Bronchial smooth muscle cell (primary cell): ENCODE results near the gene MAN2A2. TPM values are rescaled to one million over a fixed set of nuclear protein-coding genes. Genes with fewer than 3 reads are reported as not detected.

ENCODE experiments used
- total RNA-seq: library from RNA; depleted of rRNA; stranded (reverse); fragments of >200 nt; gene quantifications from 2 replicates; pipeline ENCODE4 v1.2.1, GENCODE V29; 2014

The MAN2A2 gene
- 6.8 and 11.2 TPM in 2 replicates for total RNA-seq

DNA sequence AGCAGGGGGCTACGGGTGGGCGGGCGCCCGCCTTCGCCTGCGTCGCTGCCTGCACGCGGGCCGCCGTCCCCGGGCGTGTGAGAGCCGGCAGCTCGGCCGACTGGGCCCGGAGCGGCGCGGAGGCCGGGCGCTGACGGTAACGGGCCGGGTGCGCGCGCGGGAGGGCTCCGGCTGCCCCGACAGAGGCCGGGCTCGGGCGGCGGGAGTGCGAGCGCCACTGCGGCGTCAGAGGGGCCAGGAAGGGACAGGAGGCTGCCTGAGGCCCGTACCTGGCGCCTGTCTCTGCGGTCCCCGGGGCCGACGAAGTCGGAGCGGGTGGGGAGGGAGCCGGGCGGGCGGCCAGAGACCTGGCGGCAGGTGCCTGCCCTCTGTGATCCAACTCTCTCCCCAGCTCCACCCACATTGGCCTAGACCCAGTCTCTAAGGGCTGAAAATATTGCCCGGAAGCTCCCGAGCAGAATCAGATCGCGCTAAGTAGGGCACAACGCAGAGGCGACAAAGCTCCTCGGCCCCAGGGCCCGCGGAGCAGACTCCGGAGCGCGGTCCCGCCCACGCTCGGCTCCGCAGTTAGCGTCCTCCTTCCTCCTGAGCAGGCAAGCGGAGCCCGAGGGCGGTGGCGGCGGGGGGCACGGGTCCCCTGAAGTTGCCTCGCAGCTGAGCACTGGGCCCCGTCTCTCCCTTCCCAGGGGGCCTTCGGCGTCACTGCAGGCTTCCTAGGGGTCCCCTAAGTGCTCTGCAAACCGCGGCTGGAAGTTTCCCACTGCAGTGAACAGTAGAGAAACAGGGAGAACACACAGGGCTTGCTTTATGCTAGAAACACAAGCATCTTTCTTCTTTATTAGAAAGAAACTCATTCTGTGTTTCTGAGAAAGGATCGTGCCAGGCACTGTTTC, at the start of gene MAN2A2:
TSS of gene MAN2A2 (plus strand) at position 463 of the 893 bp plus-strand sequence. CDS start 906 bp downstream, outside the sequence.

DNA sequence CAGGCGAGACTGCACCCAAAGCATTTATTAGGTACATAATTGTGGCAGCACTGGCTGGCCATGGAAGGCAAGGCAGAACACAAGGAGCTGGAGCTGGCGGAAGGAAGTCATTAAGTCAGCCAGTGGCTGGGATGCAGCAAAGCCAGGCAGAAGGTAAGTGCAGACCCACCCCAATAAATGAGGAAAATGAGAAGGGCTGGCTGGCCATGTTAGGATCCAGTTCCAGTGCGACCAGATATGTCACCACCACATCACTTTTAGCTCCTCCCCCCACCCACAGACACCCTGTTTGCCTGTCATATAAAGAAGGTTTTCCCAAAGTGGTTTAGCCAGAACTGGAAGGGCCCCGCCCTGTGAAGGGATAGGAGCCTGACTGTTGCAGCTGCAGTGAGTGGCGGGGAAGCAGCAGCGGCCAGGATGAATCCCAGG, 34.8 kb upstream of the MAN2A2 start, which contains the start of gene FURIN:
TSS of gene FURIN (plus strand) at position 328 of the 429 bp plus-strand sequence. CDS start 7,153 bp downstream, outside the sequence.

DNA sequence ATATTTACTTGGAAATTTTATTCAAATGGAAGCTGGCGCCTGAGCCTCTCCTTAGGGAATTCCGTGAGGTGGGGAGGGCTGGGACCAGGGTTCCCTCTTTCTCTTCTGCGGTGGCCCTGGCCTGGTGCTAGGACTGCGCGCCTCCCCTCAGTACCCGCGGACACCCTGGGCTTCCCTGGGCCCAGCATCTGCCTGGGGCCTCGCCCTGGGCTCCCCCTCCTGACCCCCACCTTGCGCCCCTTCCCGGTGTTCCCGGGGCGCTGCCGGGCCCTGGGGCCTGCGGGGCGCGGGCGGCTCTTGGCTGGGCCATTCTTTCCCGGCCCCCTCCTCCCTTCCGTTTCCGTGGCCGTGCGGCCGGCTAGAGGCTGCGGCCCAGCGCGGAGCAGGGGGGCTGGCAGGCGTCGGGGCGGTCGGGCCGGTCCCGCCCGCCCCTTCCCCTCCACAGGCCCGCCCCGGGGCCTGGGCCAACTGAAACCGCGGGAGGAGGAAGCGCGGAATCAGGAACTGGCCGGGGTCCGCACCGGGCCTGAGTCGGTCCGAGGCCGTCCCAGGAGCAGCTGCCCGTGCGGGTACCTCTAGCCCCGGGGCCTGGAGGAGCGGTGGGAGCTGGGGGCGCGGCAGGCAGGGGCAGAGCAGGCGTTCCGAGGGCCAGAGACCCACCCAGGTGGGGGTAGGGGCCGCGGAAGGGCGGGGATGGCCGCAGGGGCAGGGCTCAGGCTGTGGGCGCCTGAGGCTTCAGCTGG, 19.0 kb upstream of the MAN2A2 start, which contains the start of gene FES:
TSS of gene FES (plus strand) at position 529 of the 743 bp plus-strand sequence. CDS start 542 bp downstream, outside the sequence.

DNA sequence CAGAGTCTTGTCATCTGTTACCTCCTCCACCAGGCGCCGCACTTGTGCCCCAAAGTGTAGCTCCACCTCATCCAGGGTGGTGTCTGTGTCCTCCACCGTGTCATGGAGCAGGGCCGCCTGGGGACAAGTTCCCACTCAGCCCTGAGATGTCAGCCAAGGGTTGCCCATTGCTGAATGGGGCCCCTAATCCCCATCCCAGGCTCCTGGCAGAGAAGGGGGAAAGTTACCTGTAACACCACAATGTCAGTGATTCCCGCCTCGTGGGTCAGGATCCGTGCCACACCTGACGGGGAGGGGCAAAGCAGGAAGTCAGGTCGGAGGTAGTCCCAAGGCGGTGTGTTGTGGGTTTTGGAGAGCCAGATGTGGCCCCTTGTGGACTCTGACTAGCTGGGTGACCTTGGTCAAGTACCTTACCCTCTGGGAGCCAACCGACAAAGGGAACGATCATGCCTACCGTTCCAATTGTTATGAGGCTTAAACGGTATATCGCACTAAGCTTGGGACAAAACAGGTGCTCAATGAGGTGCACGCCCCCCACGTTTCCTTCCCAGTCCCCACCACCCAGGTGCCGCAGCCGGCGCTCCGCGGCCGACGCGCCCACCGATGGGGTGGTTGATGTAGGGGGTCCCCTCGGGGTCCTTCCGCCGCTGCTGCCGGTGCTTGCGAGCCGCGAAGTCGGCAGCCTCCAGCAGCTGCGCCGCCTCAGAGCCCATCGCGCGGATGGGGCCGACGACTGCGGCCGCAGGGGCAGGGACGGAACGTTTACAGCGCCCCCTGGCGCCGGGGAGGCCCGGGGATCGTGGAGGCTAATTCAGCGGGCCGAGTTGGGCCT, 28.9 kb downstream of the MAN2A2 start, which contains the start of gene HDDC3:
TSS of gene HDDC3 (minus strand) at position 722 of the 832 bp plus-strand sequence. CDS start at position 713, 9 bp downstream.

DNA sequence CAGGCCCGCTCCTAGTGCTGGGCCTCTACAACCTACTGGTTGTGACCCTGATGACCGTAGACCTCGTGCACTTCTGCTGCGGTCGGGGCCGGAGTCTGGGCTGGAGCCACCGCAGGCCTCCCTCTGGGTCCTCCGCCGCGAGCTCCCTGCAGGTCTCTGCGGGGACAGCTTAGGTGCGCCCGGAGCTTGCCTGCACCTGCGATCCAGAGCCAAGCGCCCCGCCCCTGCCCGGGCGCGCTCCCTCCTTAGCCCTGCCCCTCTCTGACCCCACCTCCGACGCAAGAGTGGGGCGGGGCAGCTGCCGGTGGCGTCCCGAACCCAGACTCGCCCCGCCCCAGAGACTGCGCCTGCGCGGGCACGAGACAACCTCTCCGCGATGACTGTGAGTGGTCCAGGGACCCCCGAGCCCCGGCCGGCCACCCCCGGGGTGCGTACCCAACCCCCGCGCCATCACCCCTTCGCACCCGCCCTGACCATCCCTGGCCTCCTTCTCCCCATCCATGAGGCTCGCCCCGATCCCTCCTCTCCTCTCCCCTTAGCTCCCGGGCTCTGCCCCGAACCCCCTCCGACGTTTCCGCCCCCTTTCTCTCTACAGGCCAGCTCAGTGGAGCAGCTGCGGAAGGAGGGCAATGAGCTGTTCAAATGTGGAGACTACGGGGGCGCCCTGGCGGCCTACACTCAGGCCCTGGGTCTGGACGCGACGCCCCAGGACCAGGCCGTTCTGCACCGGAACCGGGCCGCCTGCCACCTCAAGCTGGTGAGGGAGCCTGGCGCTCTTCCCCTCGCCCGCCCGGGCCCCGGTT, 32.0 kb downstream of the MAN2A2 start, which contains the start of gene UNC45A:
TSS of gene UNC45A (plus strand) at position 337 of the 803 bp plus-strand sequence. CDS start at position 377, 40 bp downstream.

DNA sequence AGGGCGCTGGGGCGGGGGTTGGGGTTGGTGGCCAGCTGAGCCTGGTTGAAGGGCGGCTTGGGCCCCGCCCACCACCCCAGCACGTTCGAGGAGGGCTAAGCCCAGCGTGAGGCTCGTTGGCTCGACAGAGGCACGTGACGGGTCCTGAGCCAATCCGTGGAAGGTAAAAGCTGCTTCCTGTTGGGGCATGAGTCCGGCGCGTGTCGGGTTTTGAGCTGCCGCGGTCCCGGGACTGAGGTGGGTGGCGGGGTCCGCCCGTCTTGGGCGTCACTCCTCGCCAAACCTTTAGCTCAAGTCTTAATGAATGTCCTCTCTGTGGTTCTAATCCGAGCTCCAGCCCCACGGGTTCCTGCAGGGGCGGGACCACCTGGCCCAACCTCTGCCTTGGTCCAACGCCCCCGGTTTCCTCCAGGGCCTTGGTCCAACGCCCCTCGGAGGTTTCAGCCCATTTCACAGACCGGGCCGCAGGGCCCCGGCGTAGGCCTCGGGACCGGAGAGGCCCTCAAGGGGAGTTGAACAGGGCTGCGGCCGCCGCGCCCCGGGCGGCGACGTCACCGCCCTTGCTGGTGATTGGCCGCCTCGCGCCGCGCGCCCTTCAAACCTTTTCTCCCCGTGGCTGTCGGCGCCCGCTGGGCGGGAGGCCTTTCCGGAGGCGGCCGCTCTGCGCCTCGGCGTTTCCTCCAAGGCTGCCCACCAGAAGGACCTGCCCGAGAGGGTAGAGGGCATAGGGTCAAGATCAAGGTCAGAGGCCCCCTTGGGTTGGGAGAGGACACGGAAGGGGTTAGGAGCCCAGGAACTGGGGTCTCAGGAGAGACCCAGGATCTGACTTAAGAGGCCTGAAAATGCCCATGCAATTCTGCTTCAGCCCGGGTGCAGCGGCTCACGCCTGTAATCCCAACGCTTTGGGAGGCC, 51.9 kb downstream of the MAN2A2 start, which contains the start of gene RCCD1:
TSS of gene RCCD1 (plus strand) at position 173 of the 912 bp plus-strand sequence. CDS start 1,851 bp downstream, outside the sequence.

Other genes with a start within 250 kb of the MAN2A2 start
- gene BLM, start 186.0 kb upstream of the MAN2A2 start, total RNA-seq = 0.60 and 1.1 TPM in 2 replicates
- gene FURIN, start 34.7 kb upstream of the MAN2A2 start, total RNA-seq = 23.3 and 31.1 TPM in 2 replicates
- gene FES, start 18.8 kb upstream of the MAN2A2 start, total RNA-seq = 30.7 and 52.2 TPM in 2 replicates
- 10.2 and 16.2 TPM in 2 replicates for gene HDDC3, start 29.2 kb downstream of the MAN2A2 start, total RNA-seq
- 103 and 124 TPM in 2 replicates for gene UNC45A, start 32.0 kb downstream of the MAN2A2 start, total RNA-seq
- gene RCCD1, start 51.6 kb downstream of the MAN2A2 start, total RNA-seq = 5.8 and 8.2 TPM in 2 replicates
- gene PRC1, start 91.2 kb downstream of the MAN2A2 start, total RNA-seq = 10.7 and 25.7 TPM in 2 replicates
- 11.5 and 12.1 TPM in 2 replicates for gene VPS33B, start 119.3 kb downstream of the MAN2A2 start, total RNA-seq
- gene SV2B, start 197.0 kb downstream of the MAN2A2 start, total RNA-seq = under 0.01 TPM in 2 replicates